ENCODE results near the gene RBPMS2. TPM values are rescaled to one million over a fixed set of nuclear protein-coding genes. Genes with fewer than 3 reads are reported as not detected.
A peak's percentile ranks its signal among the peaks of the same experiment; 100 is the strongest.

Gene RBPMS2
- total RNA-seq, 4 donors from 2014 or later, result 4.4 to 27.7 (median 11.5) TPM

DNA sequence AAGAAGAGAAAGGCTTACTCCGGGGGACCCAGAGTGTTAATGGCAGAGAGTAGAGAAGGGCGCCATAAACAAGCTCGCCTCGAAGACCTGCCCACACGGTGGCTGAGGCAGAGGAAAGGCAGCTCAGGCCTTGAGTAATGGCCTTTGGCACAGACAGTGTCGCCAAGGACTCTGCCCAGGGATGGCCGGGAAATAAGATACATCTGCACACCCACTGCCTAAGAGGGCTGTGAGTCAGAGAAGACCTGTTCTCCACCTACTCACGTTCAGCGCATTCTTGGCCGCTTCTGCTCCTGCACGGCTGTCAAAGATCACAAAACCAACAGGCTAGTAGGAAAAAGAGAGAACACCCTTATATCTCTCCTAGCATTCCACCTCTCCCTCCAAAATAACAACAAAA, 26.2 kb downstream of the RBPMS2 start:
- intact Hi-C loops (cut with DNase I; ENCODE audit: low total_unique reads), result no loop called here

DNA sequence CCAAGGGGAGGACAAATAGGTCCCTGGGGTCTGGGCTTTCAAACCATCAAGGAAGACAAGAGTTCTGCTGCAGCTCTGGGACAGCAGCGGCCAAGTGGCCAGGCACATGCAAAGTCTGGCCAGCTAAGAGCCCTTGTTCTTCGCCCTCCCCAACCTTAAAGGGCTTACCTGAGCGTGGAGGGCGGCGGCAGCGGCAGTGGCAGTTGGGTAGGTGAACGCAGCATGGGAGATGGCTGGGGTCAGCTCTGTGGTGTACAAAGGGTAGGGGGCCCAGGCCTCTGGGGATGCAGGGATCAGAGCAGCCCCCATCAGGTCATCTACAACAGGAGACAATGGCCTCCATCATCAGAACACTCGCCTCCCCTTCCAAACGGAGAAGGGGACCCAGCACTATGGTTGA, 27.1 kb downstream of the RBPMS2 start:
- WGBS, 2 donors (ENCODE audit: low coverage in 1 of 2), result 96% methylated on average over 7 of the region's 9 CpGs; no CpG with 5 or more reads in 1 of the 2 donors
- DNase-seq, result no peak
- in situ Hi-C loops (cut with MboI; ENCODE audit: low pct_ligation_motif_present in 1 of 4, low pct_unique_long_range_greater_than_20kb in 1 of 4, low sequenced_read_pairs in 3 of 4), result loop anchor here in 2 of 4 donors (10.0 to 25.0 kb wide), 2 partner anchors 57 to 164 kb away; partner anchors contain the start of gene ANKDD1A (in 1 of the 2)
- TF ChIP-seq EP300 (IDR thresholded peaks at IDR 0.05; ENCODE audit: low read depth) (no peak), POLR2A (IDR thresholded peaks at IDR 0.05) (no peak), CTCF (IDR thresholded peaks at IDR 0.05) (no peak), POLR2AphosphoS5 (IDR thresholded peaks at IDR 0.05) (no peak)
- Histone ChIP-seq H3K27me3 (no peaks in the 10 kb centered on the region), H3K36me3 (no peaks in the 10 kb centered on the region), H3K9me3 (no peaks in the 10 kb centered on the region), H3K4me3 (no peak overlapping the region), H3K4me1 (peaks cover 3 to 28% (median 15%) of the 10 kb centered on the region in 4 donors), H3K27ac (peak overlapping the region; percentile 68 to 85 (median 78))
- intact Hi-C loops (cut with DNase I; ENCODE audit: low total_unique reads), result no loop called here

More for the DNA sequence above, 26.2 kb downstream of the RBPMS2 start:
- peak; percentile 35 for DNase-seq
- Histone ChIP-seq H3K36me3 (no peaks in the 10 kb centered on the region), H3K4me1 (peaks cover 3 to 28% (median 18%) of the 10 kb centered on the region in 4 donors), H3K9me3 (no peaks in the 10 kb centered on the region), H3K27ac (peak overlapping the region; percentile 68 to 85 (median 79)), H3K27me3 (no peaks in the 10 kb centered on the region), H3K4me3 (no peak overlapping the region)
- 68% methylated on average over 11 of the region's 11 CpGs; no CpG with 5 or more reads in 1 of the 2 donors for WGBS, 2 donors (ENCODE audit: low coverage in 1 of 2)
- no peak for TF ChIP-seq CTCF (IDR thresholded peaks at IDR 0.05)
- TF ChIP-seq POLR2AphosphoS5 (IDR thresholded peaks at IDR 0.05), result peak; percentile 51 to 78 (median 75)
- no peak for TF ChIP-seq POLR2A (IDR thresholded peaks at IDR 0.05)
- in situ Hi-C loops (cut with MboI; ENCODE audit: low pct_ligation_motif_present in 1 of 4, low pct_unique_long_range_greater_than_20kb in 1 of 4, low sequenced_read_pairs in 3 of 4), result loop anchor here in 2 of 4 donors (10.0 to 25.0 kb wide), 2 partner anchors 56 to 163 kb away; partner anchors contain the start of gene ANKDD1A (in 1 of the 2)

DNA sequence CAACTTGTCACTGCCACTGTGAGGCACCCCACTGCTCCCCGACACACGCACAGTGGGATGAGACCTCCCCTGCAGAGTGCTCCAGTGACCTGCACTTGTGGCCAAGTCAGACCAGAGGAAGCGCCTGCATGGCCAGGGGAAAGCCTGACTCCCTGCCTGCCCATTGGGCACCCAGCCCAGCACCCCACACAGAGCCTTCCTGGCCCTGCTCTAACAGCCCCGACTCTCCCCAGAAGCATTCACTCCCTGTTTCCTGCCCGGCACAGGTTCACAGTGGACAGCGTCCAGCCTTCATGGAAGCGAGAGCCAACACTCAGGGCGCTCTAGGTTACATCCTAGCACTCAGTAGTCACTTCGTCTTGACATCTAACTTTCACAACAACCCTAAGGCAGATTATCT, 27.8 kb downstream of the RBPMS2 start:
- no peak overlapping the region for H3K4me3 ChIP-seq
- no peaks in the 10 kb centered on the region for H3K36me3 ChIP-seq
- in situ Hi-C loops (cut with MboI; ENCODE audit: low pct_ligation_motif_present in 1 of 4, low pct_unique_long_range_greater_than_20kb in 1 of 4, low sequenced_read_pairs in 3 of 4) (loop anchor here in 2 of 4 donors (10.0 to 25.0 kb wide), 2 partner anchors 57 to 165 kb away; partner anchors contain the start of gene ANKDD1A (in 1 of the 2)), intact Hi-C loops (cut with DNase I; ENCODE audit: low total_unique reads) (no loop called here)
- no peaks in the 10 kb centered on the region for H3K27me3 ChIP-seq
- no peak for TF ChIP-seq EP300 (IDR thresholded peaks at IDR 0.05; ENCODE audit: low read depth)
- TF ChIP-seq POLR2A (IDR thresholded peaks at IDR 0.05), result no peak
- no peak for TF ChIP-seq CTCF (IDR thresholded peaks at IDR 0.05)
- TF ChIP-seq POLR2AphosphoS5 (IDR thresholded peaks at IDR 0.05), result no peak
- H3K27ac ChIP-seq, result peak overlapping the region; percentile 68 to 85 (median 78)
- no peaks in the 10 kb centered on the region for H3K9me3 ChIP-seq
- WGBS, 2 donors (ENCODE audit: low coverage in 1 of 2), result 71% methylated on average over 9 of the region's 9 CpGs; no CpG with 5 or more reads in 1 of the 2 donors
- H3K4me1 ChIP-seq, result peaks cover 3 to 28% (median 18%) of the 10 kb centered on the region in 4 donors
- no peak for DNase-seq

DNA sequence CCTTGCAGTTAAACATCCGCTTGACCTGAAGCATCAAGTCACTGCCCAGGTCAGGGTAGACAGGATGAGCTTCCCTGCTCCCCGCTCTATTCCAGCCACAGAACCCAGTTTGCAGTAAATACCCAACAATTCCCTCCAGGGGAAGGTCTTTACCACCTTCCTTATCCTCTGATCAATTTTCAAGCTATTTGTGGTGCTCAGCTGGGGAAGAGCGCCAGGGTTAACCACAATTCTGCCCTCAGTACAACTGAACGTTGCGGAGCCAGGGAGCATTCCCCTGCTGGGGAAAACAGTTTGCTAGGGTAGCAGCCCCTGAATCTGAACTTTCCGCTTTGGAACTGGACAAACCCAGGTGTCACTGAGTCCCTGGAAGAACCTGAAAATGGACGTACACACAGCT, 28.5 kb downstream of the RBPMS2 start:
- H3K27ac ChIP-seq, result peak overlapping the region; percentile 6 to 85 (median 78)
- in situ Hi-C loops (cut with MboI; ENCODE audit: low pct_ligation_motif_present in 1 of 4, low pct_unique_long_range_greater_than_20kb in 1 of 4, low sequenced_read_pairs in 3 of 4), result loop anchor here in 2 of 4 donors (10.0 to 25.0 kb wide), 2 partner anchors 58 to 165 kb away; partner anchors contain the start of gene ANKDD1A (in 1 of the 2)
- H3K27me3 ChIP-seq, result no peaks in the 10 kb centered on the region
- H3K4me3 ChIP-seq, result no peak overlapping the region
- H3K36me3 ChIP-seq, result no peaks in the 10 kb centered on the region
- peaks cover 3 to 33% (median 18%) of the 10 kb centered on the region in 4 donors for H3K4me1 ChIP-seq
- TF ChIP-seq POLR2AphosphoS5 (IDR thresholded peaks at IDR 0.05), result no peak
- TF ChIP-seq EP300 (IDR thresholded peaks at IDR 0.05; ENCODE audit: low read depth), result no peak
- TF ChIP-seq CTCF (IDR thresholded peaks at IDR 0.05), result no peak
- TF ChIP-seq POLR2A (IDR thresholded peaks at IDR 0.05), result no peak
- intact Hi-C loops (cut with DNase I; ENCODE audit: low total_unique reads), result no loop called here
- DNase-seq, result no peak
- WGBS, 2 donors (ENCODE audit: low coverage in 1 of 2), result 67% methylated on average over 7 of the region's 7 CpGs; no CpG with 5 or more reads in 1 of the 2 donors
- no peaks in the 10 kb centered on the region for H3K9me3 ChIP-seq
